Upper lobe of left lung (tissue), 4 donors: ENCODE results near the gene RANBP2.
"Not testable (repeated sequence)": the region's sequence is repeated elsewhere in the genome, so short reads cannot be mapped to it uniquely, and the experiment has no call there.

Experiments
- EP300 ChIP-seq, 4 donors: sonication (generic); formaldehyde crosslinking; IDR thresholded peaks; one replicate each; pipeline ENCODE4 v1.5.1; 2017; ENCODE audit warnings: antibody characterized with exemption in 4 of 4, control low read depth in 2 of 4
- POLR2A ChIP-seq, 4 donors: fragments of 450-650 bp; IDR thresholded peaks; one replicate each; pipeline ENCODE4 v1.5.1; 2016 to 2017; ENCODE audit warnings: antibody characterized with exemption in 4 of 4, mild to moderate bottlenecking in 2 of 4
- POLR2AphosphoS5 ChIP-seq, 2 donors: sonication (generic); formaldehyde crosslinking; IDR thresholded peaks; one replicate each; pipeline ENCODE4 v1.5.1; 2017; ENCODE audit warnings: antibody characterized with exemption in 2 of 2
- TF ChIP-seq, protein P1 (sequence below), 6 experiments: fragments of 450-650 bp in 4 of 6; fragments of 200-600 bp in 2 of 6; sonication (generic) in 2 of 6; IDR thresholded peaks; one replicate each; pipeline ENCODE4 v1.5.1; 2016 to 2019; ENCODE audit warnings: antibody characterized with exemption in 6 of 6

DNA sequence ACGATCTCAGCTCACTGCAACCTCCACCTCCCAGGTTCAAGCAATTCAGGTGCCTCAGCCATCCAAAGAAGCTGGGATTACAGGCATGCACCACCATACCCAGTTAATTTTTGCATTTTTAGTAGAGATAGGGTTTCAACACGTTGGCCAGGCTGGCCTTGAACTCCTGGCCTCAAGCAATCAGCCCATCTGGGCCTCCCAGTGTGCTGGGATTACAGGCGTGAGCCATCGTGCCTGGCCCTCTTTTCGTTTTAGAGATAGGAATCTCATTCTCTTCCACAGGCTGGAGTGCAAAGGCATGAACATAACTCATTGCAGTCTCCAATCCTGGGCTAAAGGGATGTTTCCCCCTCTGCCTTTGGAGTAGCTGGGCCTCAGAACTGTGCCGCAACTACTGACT lies 2.3 kb upstream of the RANBP2 start:
- not testable (repeated sequence) for TF ChIP-seq POLR2AphosphoS5, EP300, POLR2A (IDR thresholded peaks at IDR 0.05)
- TF ChIP-seq, protein P1, sequence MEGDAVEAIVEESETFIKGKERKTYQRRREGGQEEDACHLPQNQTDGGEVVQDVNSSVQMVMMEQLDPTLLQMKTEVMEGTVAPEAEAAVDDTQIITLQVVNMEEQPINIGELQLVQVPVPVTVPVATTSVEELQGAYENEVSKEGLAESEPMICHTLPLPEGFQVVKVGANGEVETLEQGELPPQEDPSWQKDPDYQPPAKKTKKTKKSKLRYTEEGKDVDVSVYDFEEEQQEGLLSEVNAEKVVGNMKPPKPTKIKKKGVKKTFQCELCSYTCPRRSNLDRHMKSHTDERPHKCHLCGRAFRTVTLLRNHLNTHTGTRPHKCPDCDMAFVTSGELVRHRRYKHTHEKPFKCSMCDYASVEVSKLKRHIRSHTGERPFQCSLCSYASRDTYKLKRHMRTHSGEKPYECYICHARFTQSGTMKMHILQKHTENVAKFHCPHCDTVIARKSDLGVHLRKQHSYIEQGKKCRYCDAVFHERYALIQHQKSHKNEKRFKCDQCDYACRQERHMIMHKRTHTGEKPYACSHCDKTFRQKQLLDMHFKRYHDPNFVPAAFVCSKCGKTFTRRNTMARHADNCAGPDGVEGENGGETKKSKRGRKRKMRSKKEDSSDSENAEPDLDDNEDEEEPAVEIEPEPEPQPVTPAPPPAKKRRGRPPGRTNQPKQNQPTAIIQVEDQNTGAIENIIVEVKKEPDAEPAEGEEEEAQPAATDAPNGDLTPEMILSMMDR (IDR thresholded peaks at IDR 0.05): not testable (repeated sequence)
